Measurements from ENCODE around the gene BDH1.

GRCh38 chr3:197471221-197472010 lies 84.4 kb downstream of the BDH1 start:
- TF ChIP-seq CTCF (IDR thresholded peaks at IDR 0.05) (no peak), NRF1 (IDR thresholded peaks at IDR 0.05; ENCODE audit: low read depth, low read length) (no peak), RXRA (IDR thresholded peaks at IDR 0.05; ENCODE audit: borderline replicate concordance, low read depth) (no peak), GATA2 (CRISPR knock-in tag; IDR thresholded peaks at IDR 0.05) (no peak), RFX5 (IDR thresholded peaks at IDR 0.05; ENCODE audit: low read length) (no peak), FOXM1 (IDR thresholded peaks at IDR 0.05; ENCODE audit: low read depth) (no peak), USF2 (IDR thresholded peaks at IDR 0.05; ENCODE audit: borderline replicate concordance, low read depth, low read length) (no peak), FOSL2 (IDR thresholded peaks at IDR 0.05; ENCODE audit: borderline replicate concordance, low read depth) (no peak), PBX3 (IDR thresholded peaks at IDR 0.05) (no peak), CHD2 (IDR thresholded peaks at IDR 0.05; ENCODE audit: low read length, partially characterized antibody) (no peak), RAD21 (IDR thresholded peaks at IDR 0.05; ENCODE audit: low read length) (no peak), SMC3 (IDR thresholded peaks at IDR 0.05; ENCODE audit: low read depth, low read length) (no peak), EP300 (IDR thresholded peaks at IDR 0.05; ENCODE audit: borderline replicate concordance in 1 of 2, low read depth in 1 of 2, low read length in 1 of 2) (no peak), REST (IDR thresholded peaks at IDR 0.05; ENCODE audit: low read depth, low read length) (no peak)

Data from SK-N-SH (cell line).